HCT116 (cell line): Measurements from ENCODE around the gene TACC2. TPM values are rescaled to one million over a fixed set of nuclear protein-coding genes. Genes with fewer than 3 reads are reported as not detected.

Source experiments
- ATAC-seq: fragments of 200-7000 bp; cut with Tn5 transposase; 2 replicates; pipeline ENCODE4 v1.9.1; 2020; ENCODE audit warnings: mild to moderate bottlenecking, moderate library complexity
- BruUV-seq: library from RNA; stranded (reverse); fragments of 400-500 nt; replicated peaks from 2 replicates; lab custom pipeline; 2021; lab: Mats Ljungman, UMichigan
- CTCF ChIA-PET: fragments of 300-600 bp; sonication (Branson Sonifier 250); formaldehyde crosslinking; loops from one replicate; lab custom pipeline; 2021; ENCODE audit warnings: antibody characterized with exemption; lab: Charles Lee
- POLR2A ChIA-PET: fragments of 300-600, 350-600 bp; sonication (Branson Sonifier 250); formaldehyde crosslinking; loops from one replicate; lab custom pipeline; 2021; ENCODE audit warnings: antibody characterized with exemption; lab: Charles Lee
- RAD21 ChIA-PET, 2 experiments: fragments of 300-600 bp; sonication (Branson Sonifier 250); formaldehyde crosslinking; loops; one replicate each; lab custom pipeline; 2023; ENCODE audit warnings: low total read pairs in 2 of 2; ENCODE audit not compliant: uncharacterized antibody in 2 of 2, unreplicated experiment in 2 of 2, low non-redundant PET in 1 of 2; lab: Charles Lee
- DNase-seq: peaks from one replicate; pipeline ENCODE4 v3.0.0-alpha.2; 2010; ENCODE audit warnings: low read depth, low spot score
- H2AFZ ChIP-seq: fragments of 200-600 bp; shearing (Covaris generic), sonication (generic); 2 replicates; pipeline ENCODE4 v1.6.1; 2017; ENCODE audit warnings: low read depth, mixed run types, mixed read lengths, antibody characterized with exemption, low read length; ENCODE audit not compliant: poor library complexity, severe bottlenecking
- H3K27ac ChIP-seq: 2 replicates; pipeline ENCODE4 v1.5.1; 2012; ENCODE audit warnings: low read depth, low read length
- H3K27me3 ChIP-seq: fragments of 200-600 bp; sonication (generic); 2 replicates; pipeline ENCODE4 v1.6.1; 2016; ENCODE audit warnings: mixed run types, low read length, mixed read lengths; ENCODE audit not compliant: insufficient read depth
- H3K36me3 ChIP-seq, 2 experiments: fragments of 200-500 bp in 1 of 2; fragments of 200-600 bp in 1 of 2; sonication (Bioruptor generic) in 1 of 2; sonication (generic) in 1 of 2; 2 replicates each; pipeline versions ENCODE4 v1.5.1 to v1.6.1; 2014 to 2016; ENCODE audit warnings: low read length in 2 of 2, inconsistent platforms in 1 of 2, mixed read lengths in 1 of 2, mixed run types in 1 of 2; ENCODE audit not compliant: insufficient read depth in 2 of 2, control insufficient read depth in 1 of 2
- H3K4me1 ChIP-seq, 2 experiments: fragments of 200-600 bp in 1 of 2; sonication (generic) in 1 of 2; 2 replicates each; pipeline versions ENCODE4 v1.5.1 to v1.6.1; 2012 to 2017; ENCODE audit warnings: low read length in 2 of 2, inconsistent platforms in 1 of 2, mild to moderate bottlenecking in 1 of 2, mixed read lengths in 1 of 2, mixed run types in 1 of 2, moderate library complexity in 1 of 2; ENCODE audit not compliant: insufficient read depth in 2 of 2, control insufficient read depth in 1 of 2
- H3K4me2 ChIP-seq: fragments of 200-600 bp; sonication (generic); 2 replicates; pipeline ENCODE4 v1.6.1; 2017; ENCODE audit warnings: mixed run types, low read length, mixed read lengths
- H3K4me3 ChIP-seq, 2 experiments: fragments of 200-600 bp in 1 of 2; sonication (generic) in 1 of 2; replicated peaks in 1 of 2; 2 replicates each; pipeline ENCODE4 v1.5.1; 2011 to 2016; ENCODE audit warnings: low read length in 2 of 2, control low read depth in 1 of 2, low read depth in 1 of 2, mild to moderate bottlenecking in 1 of 2, mixed read lengths in 1 of 2, mixed run types in 1 of 2
- H3K79me2 ChIP-seq: fragments of 200-600 bp; sonication (generic); 2 replicates; pipeline ENCODE4 v1.6.1; 2017; ENCODE audit warnings: mild to moderate bottlenecking, mixed run types, low read length, moderate library complexity, mixed read lengths; ENCODE audit not compliant: insufficient read depth
- H3K9ac ChIP-seq: fragments of 200-600 bp; sonication (generic); 2 replicates; pipeline ENCODE4 v1.6.1; 2016; ENCODE audit warnings: low read length, mixed read lengths
- H3K9me2 ChIP-seq: fragments of 200-600 bp; sonication (generic), shearing (Covaris generic); 2 replicates; pipeline ENCODE4 v1.6.1; 2017; ENCODE audit warnings: mixed run types, mild to moderate bottlenecking, moderate library complexity; ENCODE audit not compliant: insufficient read depth
- H3K9me3 ChIP-seq, 2 experiments: fragments of 200-500 bp in 1 of 2; fragments of 200-600 bp in 1 of 2; sonication (Bioruptor generic) in 1 of 2; sonication (generic) in 1 of 2; 2 replicates each; pipeline ENCODE4 v1.6.1; 2014 to 2017; ENCODE audit warnings: low read length in 2 of 2, mixed read lengths in 2 of 2, inconsistent platforms in 1 of 2, low read depth in 1 of 2, mild to moderate bottlenecking in 1 of 2, mixed run types in 1 of 2, moderate library complexity in 1 of 2; ENCODE audit not compliant: control insufficient read depth in 1 of 2, insufficient read depth in 1 of 2
- H4K20me1 ChIP-seq: fragments of 200-600 bp; sonication (generic), shearing (Covaris generic); 2 replicates; pipeline ENCODE4 v1.6.1; 2017; ENCODE audit warnings: mixed run types, mild to moderate bottlenecking, moderate library complexity; ENCODE audit not compliant: insufficient read depth
- ATF3 ChIP-seq: IDR thresholded peaks from 2 replicates; pipeline ENCODE4 v1.6.1; 2012
- CBX3 ChIP-seq: IDR thresholded peaks from 2 replicates; pipeline ENCODE4 v1.6.1; 2012; ENCODE audit warnings: low read depth
- CEBPB ChIP-seq: IDR thresholded peaks from 2 replicates; pipeline ENCODE4 v1.6.1; 2012; ENCODE audit warnings: low read depth
- CTCF ChIP-seq, 3 experiments: fragments of 200-600 bp in 1 of 3; sonication (generic) in 1 of 3; IDR thresholded peaks in 2 of 3; conservative IDR thresholded peaks in 1 of 3; 2 replicates each; pipeline ENCODE4 v1.5.1; 2012 to 2017; ENCODE audit warnings: low read depth in 2 of 3, low read length in 2 of 3, antibody characterized with exemption in 1 of 3, borderline replicate concordance in 1 of 3, control low read depth in 1 of 3, mild to moderate bottlenecking in 1 of 3, mixed read lengths in 1 of 3, mixed run types in 1 of 3, moderate library complexity in 1 of 3; ENCODE audit not compliant: insufficient read depth in 1 of 3
- EGR1 ChIP-seq: IDR thresholded peaks from 2 replicates; pipeline ENCODE4 v1.6.1; 2012; ENCODE audit warnings: low read depth
- EZH2phosphoT487 ChIP-seq: fragments of 200-600 bp; IDR thresholded peaks from 2 replicates; pipeline ENCODE4 v1.6.1; 2018; ENCODE audit warnings: antibody characterized with exemption, borderline replicate concordance
- FOSL1 ChIP-seq: IDR thresholded peaks from 2 replicates; pipeline ENCODE4 v1.6.1; 2012; ENCODE audit warnings: low read depth
- JUND ChIP-seq: IDR thresholded peaks from 2 replicates; pipeline ENCODE4 v1.6.1; 2012
- MAX ChIP-seq: IDR thresholded peaks from 2 replicates; pipeline ENCODE4 v1.6.1; 2012
- POLR2AphosphoS5 ChIP-seq: IDR thresholded peaks from 2 replicates; pipeline ENCODE4 v1.6.1; 2011; ENCODE audit warnings: mild to moderate bottlenecking, low read depth, low read length, moderate library complexity
- RAD21 ChIP-seq: IDR thresholded peaks from 2 replicates; pipeline ENCODE4 v1.6.1; 2012; ENCODE audit warnings: low read depth, mild to moderate bottlenecking
- REST ChIP-seq: IDR thresholded peaks from 2 replicates; pipeline ENCODE4 v1.6.1; 2012; ENCODE audit warnings: low read depth
- SIN3A ChIP-seq: IDR thresholded peaks from 2 replicates; pipeline ENCODE4 v1.6.1; 2012; ENCODE audit warnings: low read depth
- SP1 ChIP-seq: IDR thresholded peaks from 2 replicates; pipeline ENCODE4 v1.6.1; 2012; ENCODE audit warnings: low read depth
- TCF7L2 ChIP-seq: IDR thresholded peaks from 2 replicates; pipeline ENCODE4 v1.7.0; 2011; ENCODE audit warnings: borderline replicate concordance, inconsistent platforms; ENCODE audit not compliant: insufficient read depth, insufficient read length; ENCODE audit errors: extremely low read depth
- ZBTB33 ChIP-seq: IDR thresholded peaks from 2 replicates; pipeline ENCODE4 v1.6.1; 2011; ENCODE audit warnings: mild to moderate bottlenecking, low read length, moderate library complexity; ENCODE audit not compliant: insufficient replicate concordance; ENCODE audit errors: extremely low read depth
- ZFX ChIP-seq: fragments of 450-650 bp; IDR thresholded peaks from 2 replicates; pipeline ENCODE4 v1.6.1; 2017
- ZNF274 ChIP-seq: fragments of 200-500 bp; sonication (Bioruptor generic); IDR thresholded peaks from 2 replicates; pipeline ENCODE4 v1.6.1; 2014; ENCODE audit warnings: mild to moderate bottlenecking, low read depth, low read length, inconsistent platforms
- intact Hi-C: fragments of 100-400 bp; cut with micrococcal nuclease; formaldehyde crosslinking; loops from 2 replicates; pipeline ENCODE4 v1.10.0; 2022
- total RNA-seq: library from RNA; stranded (reverse); gene quantifications from one replicate; pipeline ENCODE4 v1.2.1, GENCODE V29; 2021; ENCODE audit not compliant: unreplicated experiment

The TACC2 gene
- total RNA-seq, 1 experiment from 2014 or later, result 38.6 TPM

- Histone ChIP-seq H3K27me3 (no peaks in the 10 kb centered on the region), H3K9me2 (no peaks in the 10 kb centered on the region), H3K4me1 (peaks cover 4 to 20% of the 10 kb centered on the region in 2 experiments; a peak in 3 of 4 replicates), H3K36me3 (no peaks in the 10 kb centered on the region; a peak in 1 of 4 replicates), H3K9me3 (no peaks in the 10 kb centered on the region), H3K4me2 (no peak overlapping the region), H3K27ac (no peak overlapping the region), H3K4me3 (no peak overlapping the region), H3K79me2 (peaks cover 34% of the 10 kb centered on the region), H3K9ac (no peak overlapping the region), H4K20me1 (no peaks in the 10 kb centered on the region), H2AFZ (no peak overlapping the region)
- POLR2A ChIA-PET, result interaction anchor here (1.1 kb wide), 1 partner anchor 8 kb away, joined by 4 read pairs; no protein-coding TSS in a partner anchor
- CTCF ChIA-PET, result no interaction called here
- ATAC-seq (no peak), DNase-seq (no peak)
- intact Hi-C loops, result no loop called here
- RAD21 ChIA-PET, result no interaction called here
- TF ChIP-seq RAD21 (no peak), TCF7L2 (no peak), ATF3 (no peak), ZBTB33 (no peak), ZFX (no peak), EGR1 (no peak), ZNF274 (no peak), EZH2phosphoT487 (no peak), POLR2AphosphoS5 (no peak), SIN3A (no peak), REST (no peak), CEBPB (no peak), FOSL1 (no peak), CTCF (IDR thresholded peaks at IDR 0.05 in 2 of 3, conservative IDR thresholded peaks at IDR 0.05 in 1 of 3; ENCODE audit: borderline replicate concordance in 1 of 3, insufficient read depth in 1 of 3, low read depth in 2 of 3, low read length in 2 of 3) (no peak), CBX3 (no peak), SP1 (no peak), JUND (no peak), MAX (no peak)
- no TSS peak for BruUV-seq
These were observed 128.5 kb downstream of the TACC2 start for GRCh38 chr10:122117475-122117874.
